ENCODE results near the gene PIP4P1.

Gene PIP4P1

GRCh38 chr14:20470603-20470901 lies 9.3 kb upstream of the PIP4P1 start:
- TF ChIP-seq, protein P1, sequence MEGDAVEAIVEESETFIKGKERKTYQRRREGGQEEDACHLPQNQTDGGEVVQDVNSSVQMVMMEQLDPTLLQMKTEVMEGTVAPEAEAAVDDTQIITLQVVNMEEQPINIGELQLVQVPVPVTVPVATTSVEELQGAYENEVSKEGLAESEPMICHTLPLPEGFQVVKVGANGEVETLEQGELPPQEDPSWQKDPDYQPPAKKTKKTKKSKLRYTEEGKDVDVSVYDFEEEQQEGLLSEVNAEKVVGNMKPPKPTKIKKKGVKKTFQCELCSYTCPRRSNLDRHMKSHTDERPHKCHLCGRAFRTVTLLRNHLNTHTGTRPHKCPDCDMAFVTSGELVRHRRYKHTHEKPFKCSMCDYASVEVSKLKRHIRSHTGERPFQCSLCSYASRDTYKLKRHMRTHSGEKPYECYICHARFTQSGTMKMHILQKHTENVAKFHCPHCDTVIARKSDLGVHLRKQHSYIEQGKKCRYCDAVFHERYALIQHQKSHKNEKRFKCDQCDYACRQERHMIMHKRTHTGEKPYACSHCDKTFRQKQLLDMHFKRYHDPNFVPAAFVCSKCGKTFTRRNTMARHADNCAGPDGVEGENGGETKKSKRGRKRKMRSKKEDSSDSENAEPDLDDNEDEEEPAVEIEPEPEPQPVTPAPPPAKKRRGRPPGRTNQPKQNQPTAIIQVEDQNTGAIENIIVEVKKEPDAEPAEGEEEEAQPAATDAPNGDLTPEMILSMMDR (conservative IDR thresholded peaks at IDR 0.05), result no peak
- peak overlapping the region; percentile 82 for H3K27ac ChIP-seq

DNA sequence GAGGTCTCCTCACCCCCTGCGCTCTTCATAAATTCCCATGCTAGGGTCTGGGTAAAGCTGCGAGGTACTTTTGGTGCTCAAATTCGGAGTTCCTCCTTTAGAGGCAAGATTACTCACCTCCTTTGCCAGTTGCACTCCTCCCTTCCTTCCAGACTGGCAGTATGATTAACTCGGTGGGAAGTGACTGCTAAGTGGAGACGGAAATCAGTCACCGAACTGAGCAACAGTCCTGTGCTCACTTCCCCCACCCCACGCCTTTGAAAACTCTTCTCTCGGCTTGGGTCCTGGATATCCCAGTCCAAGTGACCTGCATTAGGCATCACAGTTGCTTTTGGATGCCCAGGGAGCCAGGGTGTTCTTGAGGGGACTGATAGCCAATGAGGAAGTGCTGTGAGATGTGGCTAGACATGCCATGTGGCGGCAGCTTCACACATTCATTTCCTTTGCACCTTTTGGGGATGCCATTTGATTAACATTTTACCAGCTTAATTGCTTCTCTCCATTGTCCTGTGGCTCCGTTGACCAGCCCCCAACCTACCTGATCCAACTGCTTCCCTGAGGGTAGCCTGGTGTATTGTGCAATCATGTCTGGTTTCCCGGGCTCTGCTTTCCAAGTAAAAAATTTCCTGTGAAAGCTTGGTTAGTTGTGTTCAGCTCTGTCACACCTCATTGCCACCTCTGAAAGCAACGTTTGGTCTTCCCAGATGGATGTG lies 8.8 kb upstream of the PIP4P1 start:
- H3K27ac ChIP-seq, result peak overlapping the region; percentile 82
- TF ChIP-seq, protein P1 (conservative IDR thresholded peaks at IDR 0.05), result no peak

DNA sequence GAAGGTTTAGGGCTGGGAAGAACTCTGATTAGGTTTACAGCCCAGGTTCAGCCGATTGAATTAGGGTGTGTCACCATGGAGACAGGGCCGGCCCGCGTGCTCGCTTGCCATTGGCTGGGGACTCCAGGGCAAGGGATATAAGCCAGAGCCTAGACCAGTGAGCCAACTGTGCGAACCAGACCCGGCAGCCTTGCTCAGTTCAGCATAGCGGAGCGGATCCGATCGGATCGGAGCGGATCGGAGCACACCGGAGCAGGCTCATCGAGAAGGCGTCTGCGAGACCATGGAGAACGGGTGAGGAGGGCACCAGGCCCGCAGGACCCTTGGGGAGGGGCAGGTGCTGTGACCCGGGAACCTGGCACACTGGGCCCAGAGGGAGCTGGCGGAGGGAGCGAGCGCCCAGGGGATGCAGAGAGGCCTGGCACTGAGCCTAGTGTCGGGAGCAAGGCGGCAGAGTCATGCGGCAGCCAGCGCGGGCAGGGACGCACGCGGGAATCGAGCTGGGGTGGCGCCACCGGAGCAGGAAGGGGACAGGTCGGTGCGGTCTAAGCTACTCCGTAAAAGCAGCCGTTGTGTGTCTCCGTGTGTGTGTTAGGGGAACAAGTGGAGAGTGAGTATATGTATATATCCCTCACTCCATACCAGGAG lies 8.1 kb upstream of the PIP4P1 start, which contains the start of gene PNP:
TSS of gene PNP (plus strand) at position 165 of the 648 bp plus-strand sequence. CDS start at position 284, 119 bp downstream.
- TF ChIP-seq, protein P1 (conservative IDR thresholded peaks at IDR 0.05), result no peak
- H3K27ac ChIP-seq, result peak within 1 kb of the TSS; percentile 82

DNA sequence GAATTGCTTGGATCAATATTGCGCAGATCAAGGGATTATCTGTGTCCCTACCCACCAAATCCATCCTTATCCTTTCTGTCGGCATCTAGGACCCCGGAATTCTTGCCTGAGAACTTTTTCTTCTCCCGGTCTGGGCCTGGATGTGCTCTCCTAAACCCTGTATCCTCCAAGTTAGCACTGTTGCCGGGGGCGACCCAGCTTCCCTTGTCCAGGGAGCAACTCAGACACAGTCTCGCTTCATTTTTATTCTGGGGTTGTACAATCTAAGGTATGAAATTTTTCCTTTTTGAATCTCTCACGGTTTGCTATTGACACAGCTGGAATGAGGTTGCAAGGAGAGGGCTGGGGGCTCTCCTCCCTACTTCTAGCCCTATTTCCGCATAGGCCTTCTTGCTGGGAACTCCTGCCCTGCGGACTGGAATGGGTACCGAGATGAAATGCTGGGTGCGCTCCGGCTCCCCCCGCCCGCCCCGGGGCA lies 7.6 kb upstream of the PIP4P1 start:
- TF ChIP-seq, protein P1 (conservative IDR thresholded peaks at IDR 0.05), result no peak
- H3K27ac ChIP-seq, result peak overlapping the region; percentile 82

DNA sequence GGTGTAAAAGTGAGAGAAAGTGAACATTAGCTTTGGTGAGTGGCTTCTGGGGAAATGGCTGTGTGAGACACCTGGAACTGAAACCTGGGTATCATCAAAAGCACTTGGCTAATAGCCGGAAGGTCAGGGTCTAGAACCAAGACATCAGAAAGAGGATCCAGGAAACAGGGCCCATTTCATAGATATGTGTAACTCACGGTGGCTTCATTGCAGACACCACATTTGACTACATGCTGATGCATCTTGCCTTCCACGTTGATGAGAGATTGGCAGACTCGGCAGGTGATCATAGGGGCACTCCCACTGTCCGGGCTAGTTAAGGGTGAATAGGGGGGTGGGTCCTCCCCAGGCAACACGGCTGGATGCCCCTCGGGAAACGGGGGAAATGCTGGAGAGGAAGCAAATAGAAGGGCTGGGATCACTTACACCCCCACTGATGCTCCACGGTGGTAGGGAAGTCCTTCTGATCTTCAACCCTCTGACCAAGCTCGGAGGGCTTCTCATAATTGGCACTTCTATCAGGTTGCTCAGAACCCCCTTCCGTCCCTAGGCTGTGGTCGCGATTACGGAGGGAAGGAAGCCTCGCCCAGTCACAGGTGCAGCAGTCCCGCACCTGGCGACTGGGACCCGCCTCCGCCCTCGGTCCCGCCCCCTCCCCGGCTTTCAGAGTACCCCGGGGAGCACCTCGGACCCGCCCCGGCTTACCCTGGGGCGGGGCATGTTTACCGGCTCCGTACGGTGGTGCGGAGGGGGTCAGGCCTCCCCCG lies 593 bp downstream of the PIP4P1 start:
- peak overlapping the region; percentile 84 for H3K27ac ChIP-seq
- TF ChIP-seq, protein P1 (conservative IDR thresholded peaks at IDR 0.05), result no peak

- peak overlapping the region; percentile 11; the same call in 1 of the 2 replicates for H3K27ac ChIP-seq
These were observed 3.0 kb downstream of the PIP4P1 start for GRCh38 chr14:20458031-20458789.

More at GRCh38 chr14:20458031-20458789, 3.0 kb downstream of the PIP4P1 start:
- TF ChIP-seq, protein P1 (conservative IDR thresholded peaks at IDR 0.05), result no peak
